Neuron (in vitro differentiated cells): ENCODE measurements around the gene KLF6.

Experiments
- H2AFZ ChIP-seq: one replicate; pipeline ENCODE4 v1.6.1; 2013; ENCODE audit warnings: low read depth, mild to moderate bottlenecking, inconsistent platforms, low read length, moderate library complexity
- H3K27me3 ChIP-seq: one replicate; pipeline ENCODE4 v1.6.1; 2013; ENCODE audit warnings: low read length; ENCODE audit not compliant: insufficient read depth
- H3K36me3 ChIP-seq: one replicate; pipeline ENCODE4 v1.6.1; 2013; ENCODE audit warnings: low read length; ENCODE audit not compliant: insufficient read depth
- H3K4me1 ChIP-seq: one replicate; pipeline ENCODE4 v1.6.1; 2013; ENCODE audit warnings: low read length; ENCODE audit not compliant: insufficient read depth
- H3K4me3 ChIP-seq: 2 replicates; pipeline ENCODE4 v1.5.1; 2013; ENCODE audit warnings: mild to moderate bottlenecking, low read length, moderate library complexity
- H3K9me3 ChIP-seq: one replicate; pipeline ENCODE4 v1.6.1; 2013; ENCODE audit warnings: low read length

Gene KLF6

DNA sequence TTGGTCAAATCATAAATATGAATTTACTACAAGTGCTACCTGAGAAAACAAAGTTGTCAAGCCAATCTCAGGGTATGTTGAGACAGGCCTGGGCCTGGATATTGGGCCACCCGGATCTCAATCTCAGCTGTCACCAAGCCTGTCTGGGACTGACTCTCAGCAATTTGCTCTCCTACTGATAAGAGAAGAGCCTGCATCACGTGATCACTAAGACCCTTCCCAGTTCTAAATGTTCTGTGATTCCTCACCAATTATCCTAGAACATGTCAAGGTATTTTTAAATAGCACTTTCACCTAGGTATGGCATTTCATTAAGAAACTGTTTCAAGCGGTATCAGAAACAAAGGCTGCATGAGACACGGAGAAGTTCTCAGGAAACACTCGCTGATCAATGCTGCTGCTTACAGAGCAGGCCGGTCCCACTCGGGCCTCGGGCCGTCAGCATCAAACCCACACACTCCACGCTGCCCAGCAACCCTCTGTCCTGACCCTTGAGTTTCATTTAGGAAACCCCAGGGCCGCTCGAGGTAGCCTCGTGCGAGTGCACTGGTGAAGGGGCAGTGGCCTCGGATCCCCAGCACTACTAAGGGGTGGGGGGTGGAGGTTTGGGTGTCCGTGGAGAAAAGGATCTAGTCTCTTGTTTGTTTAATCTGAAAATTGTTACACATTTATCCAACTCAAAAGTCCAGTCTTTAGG, 4.1 kb downstream of the KLF6 start:
- Histone ChIP-seq H3K9me3 (peaks cover 5% of the 10 kb centered on the region), H3K4me3 (no peak overlapping the region), H3K4me1 (peaks cover 21% of the 10 kb centered on the region)

DNA sequence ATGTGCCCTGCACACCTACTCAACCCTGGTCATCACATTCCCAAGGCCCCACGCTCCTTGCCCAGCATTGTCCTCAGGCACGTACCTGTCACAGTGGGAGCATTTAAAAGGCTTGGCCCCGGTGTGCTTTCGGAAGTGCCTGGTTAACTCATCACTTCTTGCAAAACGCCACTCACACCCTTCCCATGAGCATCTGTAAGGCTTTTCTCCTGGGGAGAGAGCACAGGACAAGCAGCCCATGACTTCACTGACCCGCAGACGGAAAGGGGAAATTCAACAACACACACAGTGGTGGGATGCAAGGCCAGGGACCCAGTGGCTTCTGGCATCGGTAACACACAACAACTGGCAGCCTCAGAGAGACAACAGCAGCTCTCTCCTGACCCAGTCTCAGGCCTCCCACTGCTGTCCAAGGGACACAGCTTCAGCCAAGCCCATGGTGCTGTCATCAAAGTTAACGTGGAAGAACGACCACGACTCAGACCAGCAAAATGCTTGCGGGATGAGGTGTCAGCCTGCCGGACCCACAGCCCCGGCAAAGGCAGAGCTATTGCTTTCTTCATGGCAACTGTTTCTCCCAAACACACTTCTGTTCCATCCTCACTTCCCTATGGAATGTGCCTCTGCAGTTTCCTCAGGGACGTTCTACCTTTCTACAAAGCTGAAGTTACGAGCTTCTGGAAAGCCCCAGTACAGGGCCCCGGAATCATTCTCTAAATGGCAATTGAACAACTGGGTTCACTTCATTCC, 4.8 kb downstream of the KLF6 start:
- H3K36me3 ChIP-seq, result peaks cover 57% of the 10 kb centered on the region
- no peak overlapping the region for H3K4me3 ChIP-seq
- no peaks in the 10 kb centered on the region for H3K27me3 ChIP-seq
- peaks cover 19% of the 10 kb centered on the region for H3K4me1 ChIP-seq
- no peak overlapping the region for H2AFZ ChIP-seq
- H3K9me3 ChIP-seq, result peaks cover 5% of the 10 kb centered on the region

More for the DNA sequence above, 4.1 kb downstream of the KLF6 start:
- H3K27me3 ChIP-seq, result no peaks in the 10 kb centered on the region
- H2AFZ ChIP-seq, result no peak overlapping the region
- peaks cover 56% of the 10 kb centered on the region for H3K36me3 ChIP-seq

DNA sequence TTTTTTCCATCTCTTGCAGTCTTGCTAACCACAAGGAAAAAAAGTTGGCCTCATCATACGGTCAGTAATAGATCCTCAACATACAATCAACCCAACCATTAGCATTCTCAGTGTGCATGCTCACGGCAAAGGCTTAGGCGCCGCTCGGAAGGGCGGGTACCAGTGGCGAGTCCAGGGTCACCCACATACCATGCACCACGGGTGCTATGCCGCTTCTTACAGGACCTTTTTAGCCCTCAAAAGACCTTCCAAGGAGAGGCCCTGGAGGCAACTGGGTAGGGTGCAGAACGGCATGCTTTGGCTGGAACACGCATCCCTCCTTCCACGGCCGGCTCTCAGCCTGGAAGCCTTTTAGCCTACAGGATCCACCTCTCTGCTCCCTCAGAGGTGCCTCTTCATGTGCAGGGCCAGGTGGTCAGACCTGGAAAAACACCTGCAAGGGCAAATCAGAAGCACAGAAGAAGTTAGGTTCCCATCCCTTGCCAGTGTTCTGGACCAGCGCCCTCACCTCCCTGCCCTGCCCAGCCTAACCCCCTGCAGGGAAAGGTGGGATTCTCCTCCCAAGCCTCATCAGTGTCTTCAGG, 5.8 kb downstream of the KLF6 start:
- no peaks in the 10 kb centered on the region for H3K27me3 ChIP-seq
- peaks cover 5% of the 10 kb centered on the region for H3K9me3 ChIP-seq
- H3K4me1 ChIP-seq, result peaks cover 19% of the 10 kb centered on the region
- no peak overlapping the region for H2AFZ ChIP-seq
- H3K4me3 ChIP-seq, result no peak overlapping the region
- H3K36me3 ChIP-seq, result peaks cover 57% of the 10 kb centered on the region

DNA sequence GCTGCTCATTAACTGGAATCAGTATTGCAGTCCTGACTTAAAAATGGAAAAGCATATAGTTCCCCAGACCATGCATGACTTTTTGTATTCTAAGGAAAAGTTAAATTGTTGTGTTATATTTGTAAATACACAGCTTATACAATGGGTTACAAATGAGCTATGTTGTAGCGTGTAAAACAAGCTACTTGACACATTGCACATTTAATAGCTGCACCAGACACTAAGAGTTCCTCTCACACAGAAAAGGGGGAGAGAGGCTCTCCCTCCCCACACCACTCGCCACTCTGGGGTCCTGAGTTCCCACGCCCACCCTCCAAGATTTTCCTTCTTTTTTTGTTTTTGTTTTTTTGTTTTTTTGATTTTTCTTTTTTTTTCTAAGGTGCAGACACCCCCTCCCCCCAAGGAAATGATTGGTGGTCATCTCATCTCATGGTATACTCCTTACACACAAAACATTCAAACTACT, 6.3 kb downstream of the KLF6 start:
- no peak overlapping the region for H2AFZ ChIP-seq
- H3K4me1 ChIP-seq, result peaks cover 19% of the 10 kb centered on the region
- H3K27me3 ChIP-seq, result no peaks in the 10 kb centered on the region
- H3K4me3 ChIP-seq, result no peak overlapping the region
- H3K9me3 ChIP-seq, result peaks cover 5% of the 10 kb centered on the region
- H3K36me3 ChIP-seq, result peaks cover 57% of the 10 kb centered on the region

DNA sequence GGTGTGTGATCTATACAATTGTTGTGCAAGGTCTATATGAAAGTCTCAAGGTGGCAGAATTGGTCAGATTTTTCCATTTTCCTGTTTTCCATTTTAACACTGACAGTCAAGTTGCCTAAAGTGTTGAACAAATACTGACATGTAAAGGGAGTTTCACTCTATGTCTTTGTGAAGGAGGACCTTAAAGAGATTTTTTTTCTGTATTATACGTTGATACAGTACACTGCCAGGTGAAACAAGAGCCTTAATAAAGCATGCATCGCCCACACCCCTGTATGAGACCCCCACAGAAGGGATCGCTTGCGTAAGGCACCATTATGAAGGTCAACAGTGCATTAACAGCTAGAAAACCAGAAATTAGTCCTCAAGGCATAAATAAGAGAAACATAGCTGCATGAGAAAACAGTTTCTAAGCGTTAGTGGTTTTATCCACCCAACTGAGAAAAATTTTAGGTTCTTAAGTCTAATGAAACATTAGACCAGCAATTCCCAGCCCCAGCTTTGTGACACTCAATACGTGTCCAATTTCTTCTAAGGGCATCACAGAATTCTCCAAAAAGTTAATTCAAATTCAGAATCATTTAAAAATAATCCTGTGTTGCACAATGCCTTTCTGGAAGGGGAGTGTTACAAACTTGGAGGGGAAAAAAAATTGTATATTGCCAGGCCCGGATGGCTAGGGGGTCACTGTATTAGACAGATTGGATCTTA, 6.9 kb downstream of the KLF6 start:
- Histone ChIP-seq H3K4me1 (peaks cover 19% of the 10 kb centered on the region), H3K36me3 (peaks cover 57% of the 10 kb centered on the region), H3K27me3 (no peaks in the 10 kb centered on the region), H3K4me3 (no peak overlapping the region), H3K9me3 (peaks cover 5% of the 10 kb centered on the region), H2AFZ (no peak overlapping the region)

DNA sequence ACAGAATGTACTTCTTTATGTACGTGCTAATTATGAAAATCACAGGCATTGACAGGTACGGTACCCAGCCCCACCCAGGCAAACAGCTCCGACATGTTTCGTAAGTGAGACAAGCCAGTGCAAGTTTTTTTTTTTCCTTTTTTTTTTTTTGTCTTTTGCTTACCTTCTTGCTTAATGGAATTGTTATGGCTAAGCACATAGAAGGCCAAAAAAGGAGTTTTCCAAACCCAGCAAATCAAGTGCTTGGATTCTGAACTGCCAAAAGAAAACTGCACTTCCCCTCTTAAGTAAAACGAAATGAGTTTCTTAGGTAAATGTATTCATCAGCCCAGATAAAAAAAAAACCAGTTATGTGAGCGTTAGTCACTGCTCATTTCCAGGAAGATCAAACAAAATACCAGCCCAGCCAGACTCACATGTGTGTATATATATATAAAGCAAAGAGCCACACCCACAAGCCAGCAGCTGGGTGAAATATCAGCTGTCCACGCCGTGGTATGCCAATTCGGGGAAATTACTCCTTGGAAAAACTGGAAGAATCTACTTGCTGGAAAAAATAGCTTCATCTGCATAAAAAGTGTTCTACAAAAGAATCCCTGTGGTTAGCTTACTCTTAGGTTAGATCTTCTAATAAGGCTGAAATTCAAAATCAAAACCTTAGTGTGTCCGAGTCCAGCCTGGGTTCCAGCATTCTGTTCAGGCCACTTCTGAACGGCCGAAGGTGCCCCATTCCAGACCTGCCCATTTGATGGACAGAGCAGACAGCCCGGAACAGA, 8.0 kb downstream of the KLF6 start:
- H3K9me3 ChIP-seq, result peaks cover 5% of the 10 kb centered on the region
- peaks cover 11% of the 10 kb centered on the region for H3K4me1 ChIP-seq
- H3K4me3 ChIP-seq, result no peak overlapping the region
- H3K27me3 ChIP-seq, result no peaks in the 10 kb centered on the region
- H2AFZ ChIP-seq, result no peak overlapping the region
- H3K36me3 ChIP-seq, result peaks cover 57% of the 10 kb centered on the region

DNA sequence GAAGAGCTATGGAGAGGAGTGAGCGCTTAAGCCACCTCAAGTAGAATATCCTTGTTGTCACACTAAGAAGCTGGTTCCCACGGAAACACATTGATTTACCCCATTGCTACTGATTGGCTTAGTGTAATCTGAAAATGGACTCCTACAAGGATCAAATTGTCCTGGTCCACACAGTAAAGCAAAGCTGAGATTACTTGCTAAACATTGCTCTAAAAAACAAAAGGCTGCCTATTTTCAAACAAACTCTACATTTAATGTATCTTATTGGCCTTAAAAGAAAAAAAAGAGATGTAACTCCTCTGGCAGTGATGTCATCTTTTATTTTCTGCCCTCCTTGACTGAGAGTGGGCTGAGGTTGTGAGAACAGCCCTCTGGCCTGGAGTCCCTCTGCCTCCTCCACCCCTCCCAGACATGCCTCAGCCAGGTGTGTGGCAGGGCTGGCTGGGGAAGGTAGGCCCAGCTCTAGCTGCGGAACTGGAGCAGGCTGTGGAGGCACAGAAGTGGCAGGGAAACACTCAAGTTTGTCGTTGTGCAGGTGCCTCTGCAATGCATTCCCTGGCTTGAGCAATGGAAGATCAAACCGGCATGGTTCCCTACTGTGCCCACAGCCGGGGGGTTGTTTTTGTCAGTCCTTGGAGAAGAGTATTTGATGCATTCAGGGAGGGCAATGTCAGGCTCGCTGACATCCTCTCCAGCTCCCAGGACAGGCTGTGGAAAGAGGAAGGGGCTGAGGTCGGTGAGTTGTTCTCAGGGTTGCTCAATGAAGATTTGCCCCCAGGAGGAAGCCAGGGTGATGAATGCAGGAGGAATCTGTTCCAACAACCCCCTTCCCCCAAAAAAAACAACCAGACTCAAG, 9.1 kb downstream of the KLF6 start:
- peaks cover 2% of the 10 kb centered on the region for H3K4me1 ChIP-seq
- H3K9me3 ChIP-seq, result peaks cover 5% of the 10 kb centered on the region
- no peak overlapping the region for H3K4me3 ChIP-seq
- H3K27me3 ChIP-seq, result no peaks in the 10 kb centered on the region
- peaks cover 46% of the 10 kb centered on the region for H3K36me3 ChIP-seq
- H2AFZ ChIP-seq, result no peak overlapping the region

DNA sequence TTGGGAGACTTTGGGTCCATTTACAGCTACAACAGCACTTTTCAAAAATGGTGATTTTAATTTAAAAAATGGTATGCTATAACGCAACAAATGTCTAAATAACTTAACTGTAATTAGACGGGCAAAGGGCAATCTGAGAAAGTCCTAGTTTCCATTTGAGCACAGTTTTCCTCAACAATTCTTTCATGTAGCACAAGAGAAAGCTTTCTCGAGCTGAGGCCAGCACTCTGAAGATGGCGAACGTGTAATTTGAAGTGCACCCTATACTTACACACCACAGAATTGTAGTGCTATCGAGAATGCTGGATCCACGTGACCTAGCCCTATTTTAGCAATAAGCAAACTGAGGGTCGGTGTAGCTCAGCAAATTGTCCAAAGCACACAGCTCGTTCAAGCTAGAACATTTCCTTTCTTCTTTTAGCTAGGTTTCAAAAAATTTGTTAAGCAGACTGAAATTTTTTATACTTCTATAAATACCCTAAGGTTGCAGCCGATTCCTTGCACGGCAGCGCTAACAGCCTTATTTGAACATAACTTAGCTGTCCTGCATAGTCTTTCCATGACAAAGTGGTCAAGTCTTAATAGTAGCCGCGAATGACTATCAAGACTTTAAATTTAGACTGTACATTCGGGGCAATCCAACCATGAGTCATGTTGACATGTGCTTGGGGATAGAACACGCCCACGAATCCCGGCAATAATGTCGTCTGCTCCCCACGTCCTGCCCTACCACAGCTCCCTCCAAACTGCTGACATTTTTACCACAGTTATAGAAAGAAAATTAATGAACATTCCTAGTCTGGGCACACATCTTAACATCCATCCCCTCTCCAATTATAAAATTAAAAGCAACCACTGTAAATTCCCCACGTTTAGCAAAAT, 10.0 kb downstream of the KLF6 start:
- H3K36me3 ChIP-seq, result peaks cover 37% of the 10 kb centered on the region

DNA sequence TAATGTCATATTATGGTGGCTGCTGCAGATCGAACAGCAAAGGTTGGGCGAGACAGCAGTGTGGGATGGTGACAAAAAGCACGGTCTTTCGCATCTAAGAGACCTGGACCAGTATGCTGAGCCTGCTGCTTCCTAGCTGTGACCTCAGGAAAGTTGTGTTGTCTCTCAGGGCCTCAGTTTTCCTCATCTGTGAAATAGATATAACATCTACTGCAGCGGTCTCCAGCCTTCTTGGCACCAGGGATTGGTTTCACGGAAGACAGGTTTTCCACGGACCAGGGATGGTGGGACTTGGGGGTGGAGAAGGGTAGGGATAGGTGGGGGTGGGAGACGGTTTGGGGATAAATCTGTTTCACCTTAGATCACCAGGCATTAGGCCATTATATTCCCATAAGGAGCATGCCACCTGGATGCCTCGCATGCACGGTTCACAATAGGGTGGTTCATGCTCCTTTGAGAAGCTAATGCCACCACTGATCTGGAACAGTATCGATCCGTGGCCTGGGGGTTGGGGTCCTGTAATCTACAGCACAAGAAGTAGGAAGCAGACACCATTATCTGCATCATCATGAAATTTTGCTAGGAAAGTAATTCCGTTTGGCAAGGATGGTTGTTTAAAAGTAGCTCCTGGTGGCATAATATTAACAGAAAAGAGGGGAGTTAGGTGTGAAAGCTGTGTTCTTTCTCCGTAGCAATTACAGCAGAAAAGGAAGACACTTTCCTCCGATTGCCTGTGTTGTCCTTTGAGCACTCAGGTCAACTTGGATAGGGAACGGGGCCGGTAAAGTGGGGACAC, 10.8 kb downstream of the KLF6 start:
- Histone ChIP-seq H3K27me3 (no peaks in the 10 kb centered on the region), H3K36me3 (peaks cover 29% of the 10 kb centered on the region), H3K4me1 (no peaks in the 10 kb centered on the region), H3K4me3 (no peak overlapping the region), H2AFZ (no peak overlapping the region), H3K9me3 (peaks cover under 1% of the 10 kb centered on the region)

More for the DNA sequence above, 10.0 kb downstream of the KLF6 start:
- Histone ChIP-seq H3K4me3 (no peak overlapping the region), H2AFZ (no peak overlapping the region), H3K4me1 (no peaks in the 10 kb centered on the region), H3K27me3 (no peaks in the 10 kb centered on the region), H3K9me3 (peaks cover 2% of the 10 kb centered on the region)

DNA sequence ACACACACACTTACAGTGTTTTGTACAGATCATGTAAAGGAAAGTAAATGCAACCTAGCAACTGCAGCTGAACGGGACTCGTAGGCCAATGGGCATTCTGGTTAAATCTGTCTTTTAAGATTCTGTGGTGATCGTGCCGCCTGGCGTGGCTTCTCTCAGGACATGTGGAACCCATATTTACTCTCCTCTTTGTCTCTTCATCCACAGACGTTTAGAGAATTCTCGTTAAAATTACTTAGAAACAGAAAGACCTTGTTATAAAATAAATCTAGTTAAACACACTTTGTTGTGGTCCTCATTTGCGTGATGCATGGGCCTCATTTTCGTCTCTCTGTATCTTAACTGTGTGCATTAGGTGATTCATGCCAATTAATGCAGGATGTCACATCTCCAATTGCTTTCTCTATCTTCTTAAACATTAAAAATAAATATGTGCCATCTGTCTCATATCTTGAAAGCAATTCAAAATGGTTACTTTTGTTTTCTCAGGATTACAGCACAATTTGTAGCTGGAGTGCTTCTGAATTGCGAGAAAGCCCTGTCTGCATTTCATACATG, 11.5 kb downstream of the KLF6 start:
- Histone ChIP-seq H3K9me3 (no peaks in the 10 kb centered on the region), H3K36me3 (peaks cover 22% of the 10 kb centered on the region), H3K4me1 (no peaks in the 10 kb centered on the region), H2AFZ (no peak overlapping the region), H3K4me3 (no peak overlapping the region), H3K27me3 (no peaks in the 10 kb centered on the region)
